Measurements from ENCODE around the gene DOK7. TPM values are rescaled to one million over a fixed set of nuclear protein-coding genes. Genes with fewer than 3 reads are reported as not detected.

DOK7 gene
- total RNA-seq, 1 donor from 2014 or later = 5.1 TPM

DNA sequence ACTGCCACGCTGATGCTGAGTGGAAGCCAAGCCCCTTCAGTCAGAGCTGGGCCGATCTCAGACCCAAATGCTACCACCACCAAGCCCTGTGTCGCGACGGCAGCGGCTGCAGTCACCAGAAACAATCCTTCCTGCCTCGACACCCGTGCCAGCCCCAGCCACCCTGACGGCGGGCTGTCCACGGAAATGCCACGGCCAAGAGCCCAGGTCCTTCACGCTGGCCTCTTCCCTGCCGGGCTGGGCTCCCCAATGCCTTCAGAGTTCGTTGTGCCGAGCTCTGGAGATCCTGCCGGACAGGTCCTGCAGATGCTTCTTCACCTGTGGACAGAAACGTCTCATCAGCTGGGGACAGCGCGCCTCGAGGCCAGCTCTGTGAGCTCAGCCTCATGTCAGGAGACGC, 49.6 kb downstream of the DOK7 start:
- peaks cover 4% of the 10 kb centered on the region for H3K36me3 Mint-ChIP-seq (ENCODE audit: unreplicated experiment)
- no peak overlapping the region for H3K27ac Mint-ChIP-seq (ENCODE audit: unreplicated experiment)
- peak overlapping the region; percentile 15 for H3K4me3 Mint-ChIP-seq (ENCODE audit: unreplicated experiment)
- peaks cover 3% of the 10 kb centered on the region for H3K27me3 Mint-ChIP-seq (ENCODE audit: unreplicated experiment)
- H3K9me3 Mint-ChIP-seq (ENCODE audit: unreplicated experiment) = peaks cover 5% of the 10 kb centered on the region
- no peak for DNase-seq
- H3K4me1 Mint-ChIP-seq (ENCODE audit: low read depth, unreplicated experiment) = no peaks in the 10 kb centered on the region
- TF ChIP-seq CTCF (IDR thresholded peaks at IDR 0.05; ENCODE audit: partially characterized antibody, unreplicated experiment) = no peak

- DNase-seq = no peak
Measured at GRCh38 chr4:3513807-3514206, 50.7 kb downstream of the DOK7 start.

DNA sequence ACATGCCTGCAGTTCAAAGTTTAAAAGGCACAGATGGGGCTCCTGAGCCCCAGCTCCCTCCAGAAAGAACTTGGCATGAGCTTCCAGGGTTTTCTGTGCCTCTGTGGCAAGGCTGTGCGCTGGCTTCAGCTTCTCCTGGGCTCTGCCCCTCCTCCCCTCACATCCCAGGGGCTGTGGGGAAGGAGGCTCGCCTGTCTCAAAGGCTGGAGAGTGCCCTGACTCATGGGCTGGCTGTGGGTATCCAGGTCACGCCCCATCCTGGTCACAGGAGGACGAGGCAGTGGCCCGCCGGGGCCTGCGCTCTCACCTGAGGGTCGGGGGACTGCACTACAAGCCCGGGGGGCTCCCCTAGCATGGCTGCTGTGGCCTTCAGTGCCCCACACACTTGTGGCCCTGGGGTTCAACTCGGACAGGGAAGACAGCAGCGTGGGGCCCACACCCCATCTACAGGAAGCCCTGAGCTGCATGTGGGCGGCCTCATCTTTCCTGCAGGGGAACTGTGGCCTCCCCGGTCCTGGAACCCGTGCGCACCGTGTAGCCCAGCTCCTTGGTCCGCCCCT, 51.2 kb downstream of the DOK7 start:
- peak; percentile 5 for DNase-seq
- H3K27me3 Mint-ChIP-seq (ENCODE audit: unreplicated experiment) = peaks cover 5% of the 10 kb centered on the region
- no peak overlapping the region for H3K4me3 Mint-ChIP-seq (ENCODE audit: unreplicated experiment)
- peaks cover 6% of the 10 kb centered on the region for H3K9me3 Mint-ChIP-seq (ENCODE audit: unreplicated experiment)
- no peak overlapping the region for H3K27ac Mint-ChIP-seq (ENCODE audit: unreplicated experiment)
- H3K36me3 Mint-ChIP-seq (ENCODE audit: unreplicated experiment) = peaks cover 4% of the 10 kb centered on the region
- H3K4me1 Mint-ChIP-seq (ENCODE audit: low read depth, unreplicated experiment) = no peaks in the 10 kb centered on the region
- no peak for TF ChIP-seq CTCF (IDR thresholded peaks at IDR 0.05; ENCODE audit: partially characterized antibody, unreplicated experiment)

More at GRCh38 chr4:3513807-3514206, 50.7 kb downstream of the DOK7 start:
- peaks cover 5% of the 10 kb centered on the region for H3K27me3 Mint-ChIP-seq (ENCODE audit: unreplicated experiment)
- peaks cover 6% of the 10 kb centered on the region for H3K9me3 Mint-ChIP-seq (ENCODE audit: unreplicated experiment)
- H3K4me3 Mint-ChIP-seq (ENCODE audit: unreplicated experiment) = no peak overlapping the region
- no peak for TF ChIP-seq CTCF (IDR thresholded peaks at IDR 0.05; ENCODE audit: partially characterized antibody, unreplicated experiment)
- H3K36me3 Mint-ChIP-seq (ENCODE audit: unreplicated experiment) = peaks cover 4% of the 10 kb centered on the region
- H3K4me1 Mint-ChIP-seq (ENCODE audit: low read depth, unreplicated experiment) = no peaks in the 10 kb centered on the region
- no peak overlapping the region for H3K27ac Mint-ChIP-seq (ENCODE audit: unreplicated experiment)

DNA sequence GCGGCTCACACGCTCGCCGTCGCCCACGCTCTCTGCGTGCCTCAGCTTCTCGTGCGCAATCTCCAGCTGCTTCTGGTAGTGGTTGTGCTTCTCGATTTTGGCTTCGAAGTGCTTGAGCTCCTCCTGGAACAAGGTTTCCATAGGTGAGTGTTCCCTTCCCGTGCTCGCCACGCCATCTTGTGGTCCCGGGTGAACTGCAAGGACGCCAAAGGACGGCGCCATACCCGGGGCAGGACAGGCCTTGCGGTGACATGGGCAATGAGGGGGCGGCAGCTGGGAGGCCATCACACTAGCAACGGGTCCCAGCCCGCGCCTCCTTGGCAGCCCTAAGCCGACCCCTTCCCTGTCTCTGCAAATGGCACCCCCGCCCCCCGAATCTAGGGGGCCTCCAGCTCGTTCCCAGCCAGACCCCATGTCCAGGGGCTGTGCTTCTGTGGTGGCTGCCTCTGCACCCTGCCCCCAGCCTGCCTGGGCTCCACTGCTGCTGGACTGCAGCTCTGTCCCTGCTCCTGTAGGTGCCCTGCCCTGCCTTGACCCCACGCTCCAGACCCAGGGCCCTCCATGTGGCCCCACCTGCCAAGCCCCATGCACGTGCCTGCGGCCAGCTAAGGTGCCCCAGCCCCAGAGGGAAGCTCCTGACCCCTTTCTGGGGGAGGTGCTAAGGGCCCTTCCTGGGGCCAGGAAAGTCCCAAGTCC, 51.8 kb downstream of the DOK7 start:
- Mint-ChIP-seq H3K36me3 (ENCODE audit: unreplicated experiment) (peaks cover 4% of the 10 kb centered on the region), H3K27me3 (ENCODE audit: unreplicated experiment) (peaks cover 5% of the 10 kb centered on the region), H3K4me1 (ENCODE audit: low read depth, unreplicated experiment) (no peaks in the 10 kb centered on the region), H3K4me3 (ENCODE audit: unreplicated experiment) (no peak overlapping the region), H3K27ac (ENCODE audit: unreplicated experiment) (no peak overlapping the region), H3K9me3 (ENCODE audit: unreplicated experiment) (peaks cover 5% of the 10 kb centered on the region)
- peak; percentile 27 for TF ChIP-seq CTCF (IDR thresholded peaks at IDR 0.05; ENCODE audit: partially characterized antibody, unreplicated experiment)
- DNase-seq = peak; percentile 48

- Mint-ChIP-seq H3K27ac (ENCODE audit: unreplicated experiment) (no peak overlapping the region), H3K36me3 (ENCODE audit: unreplicated experiment) (peaks cover 4% of the 10 kb centered on the region), H3K27me3 (ENCODE audit: unreplicated experiment) (peaks cover 5% of the 10 kb centered on the region), H3K4me3 (ENCODE audit: unreplicated experiment) (no peak overlapping the region), H3K9me3 (ENCODE audit: unreplicated experiment) (peaks cover 5% of the 10 kb centered on the region), H3K4me1 (ENCODE audit: low read depth, unreplicated experiment) (peaks cover 2% of the 10 kb centered on the region)
- TF ChIP-seq CTCF (IDR thresholded peaks at IDR 0.05; ENCODE audit: partially characterized antibody, unreplicated experiment) = no peak
- peak; percentile 14 for DNase-seq
Measured at GRCh38 chr4:3515646-3516045, 52.5 kb downstream of the DOK7 start.
